Measurements from ENCODE around the gene PARD3B. TPM values are rescaled to one million over a fixed set of nuclear protein-coding genes. Genes with fewer than 3 reads are reported as not detected.

The PARD3B gene
- total and polyA plus RNA-seq, 3 donors from 2014 or later, result 14.6 to 36.8 (median 29.6) TPM

GRCh38 chr2:205077159-205077558 lies 531.9 kb downstream of the PARD3B start:
- no peak overlapping the region for H3K27ac ChIP-seq
- no peak overlapping the region for H3K4me3 ChIP-seq
- WGBS, 2 donors, result 66 to 76% methylated on average over 3 of the region's 3 CpGs
- no peaks in the 10 kb centered on the region for H3K9me3 ChIP-seq
- intact Hi-C loops (cut with DNase I; ENCODE audit: low total_unique reads), result no loop called here
- DNase-seq, result no peak
- no peaks in the 10 kb centered on the region for H3K27me3 ChIP-seq
- H3K36me3 ChIP-seq (ENCODE audit: low read depth, missing control alignments), result no peaks in the 10 kb centered on the region
- TF ChIP-seq POLR2A (IDR thresholded peaks at IDR 0.05), result no peak
- no peak for TF ChIP-seq CTCF (IDR thresholded peaks at IDR 0.05)
- no peaks in the 10 kb centered on the region for H3K4me1 ChIP-seq

GRCh38 chr2:205078762-205079161 lies 533.5 kb downstream of the PARD3B start:
- intact Hi-C loops (cut with DNase I; ENCODE audit: low total_unique reads), result no loop called here
- no peaks in the 10 kb centered on the region for H3K36me3 ChIP-seq (ENCODE audit: low read depth, missing control alignments)
- H3K4me1 ChIP-seq, result no peaks in the 10 kb centered on the region
- H3K27me3 ChIP-seq, result no peaks in the 10 kb centered on the region
- H3K9me3 ChIP-seq, result no peaks in the 10 kb centered on the region
- 92 to 95% methylated on average over 5 to 6 of the region's 6 CpGs for WGBS, 2 donors
- no peak for DNase-seq
- TF ChIP-seq CTCF (IDR thresholded peaks at IDR 0.05), result no peak
- TF ChIP-seq POLR2A (IDR thresholded peaks at IDR 0.05), result no peak
- H3K4me3 ChIP-seq, result no peak overlapping the region
- no peak overlapping the region for H3K27ac ChIP-seq

- WGBS, 2 donors, result 82 to 93% methylated on average over 3 of the region's 3 CpGs
- H3K9me3 ChIP-seq, result no peaks in the 10 kb centered on the region
- H3K36me3 ChIP-seq (ENCODE audit: low read depth, missing control alignments), result no peaks in the 10 kb centered on the region
- no peak overlapping the region for H3K4me3 ChIP-seq
- H3K27ac ChIP-seq, result no peak overlapping the region
- DNase-seq, result no peak
- no peak for TF ChIP-seq CTCF (IDR thresholded peaks at IDR 0.05)
- no peak for TF ChIP-seq POLR2A (IDR thresholded peaks at IDR 0.05)
- H3K4me1 ChIP-seq, result no peaks in the 10 kb centered on the region
- no peaks in the 10 kb centered on the region for H3K27me3 ChIP-seq
- intact Hi-C loops (cut with DNase I; ENCODE audit: low total_unique reads), result no loop called here
These were observed 533.9 kb downstream of the PARD3B start for GRCh38 chr2:205079173-205079572.

- DNase-seq, result no peak
- H3K4me1 ChIP-seq, result no peaks in the 10 kb centered on the region
- 78 to 93% methylated on average over 1 of the region's 1 CpG for WGBS, 2 donors
- TF ChIP-seq CTCF (IDR thresholded peaks at IDR 0.05) (no peak), POLR2A (IDR thresholded peaks at IDR 0.05) (no peak)
- H3K27ac ChIP-seq, result no peak overlapping the region
- intact Hi-C loops (cut with DNase I; ENCODE audit: low total_unique reads), result no loop called here
- no peaks in the 10 kb centered on the region for H3K36me3 ChIP-seq (ENCODE audit: low read depth, missing control alignments)
- no peaks in the 10 kb centered on the region for H3K27me3 ChIP-seq
- no peaks in the 10 kb centered on the region for H3K9me3 ChIP-seq
- no peak overlapping the region for H3K4me3 ChIP-seq
These were observed 541.4 kb downstream of the PARD3B start for GRCh38 chr2:205086662-205087061.

- 94 to 96% methylated on average over 4 of the region's 4 CpGs for WGBS, 2 donors
- intact Hi-C loops (cut with DNase I; ENCODE audit: low total_unique reads), result no loop called here
- H3K36me3 ChIP-seq (ENCODE audit: low read depth, missing control alignments), result no peaks in the 10 kb centered on the region
- H3K27me3 ChIP-seq, result no peaks in the 10 kb centered on the region
- TF ChIP-seq POLR2A (IDR thresholded peaks at IDR 0.05) (no peak), CTCF (IDR thresholded peaks at IDR 0.05) (no peak)
- no peak overlapping the region for H3K27ac ChIP-seq
- H3K4me3 ChIP-seq, result no peak overlapping the region
- no peaks in the 10 kb centered on the region for H3K4me1 ChIP-seq
- no peaks in the 10 kb centered on the region for H3K9me3 ChIP-seq
- DNase-seq, result no peak
These were observed 542.6 kb downstream of the PARD3B start for GRCh38 chr2:205087862-205088261.
